Esophagus muscularis mucosa (tissue), 4 donors: Measurements from ENCODE around the gene WNT7B.

Experiments used
- CTCF ChIP-seq, 3 experiments: fragments of 200-600 bp in 2 of 3; fragments of 450-650 bp in 1 of 3; sonication (generic) in 2 of 3; IDR thresholded peaks; one replicate each; pipeline ENCODE4 v1.5.1; 2017 to 2019; ENCODE audit warnings: antibody characterized with exemption in 3 of 3, mild to moderate bottlenecking in 2 of 3, moderate library complexity in 1 of 3
- EP300 ChIP-seq: sonication (generic); formaldehyde crosslinking; IDR thresholded peaks from one replicate; pipeline ENCODE4 v1.6.1; 2017; ENCODE audit warnings: antibody characterized with exemption
- POLR2A ChIP-seq: fragments of 450-650 bp; IDR thresholded peaks from one replicate; pipeline ENCODE4 v1.6.1; 2017; ENCODE audit warnings: antibody characterized with exemption, moderate library complexity, mild to moderate bottlenecking, low read depth

GRCh38 chr22:45908961-45909360 lies 68.0 kb downstream of the WNT7B start:
- no peak for TF ChIP-seq CTCF (IDR thresholded peaks at IDR 0.05)
- TF ChIP-seq POLR2A, result no peak
- TF ChIP-seq EP300, result no peak
